Dendritic cell treated with granulocyte-macrophage colony-stimulating factor and Interleukin-4, amounts not matched to agents 40 ng/mL and 50 ng/mL, for 4 days (primary cell): ENCODE results near the gene ATF6.
A peak's percentile ranks its signal among the peaks of the same experiment; 100 is the strongest.

Source experiments
- H3K27ac Mint-ChIP-seq: one replicate; pipeline ENCODE4 v1.8.0; 2022; ENCODE audit warnings: mild to moderate bottlenecking, mixed read lengths
- H3K27me3 Mint-ChIP-seq: one replicate; pipeline ENCODE4 v1.8.0; 2022; ENCODE audit warnings: mild to moderate bottlenecking, mixed read lengths
- H3K36me3 Mint-ChIP-seq: one replicate; pipeline ENCODE4 v1.8.0; 2022; ENCODE audit warnings: low read depth, mixed read lengths
- H3K4me1 Mint-ChIP-seq: one replicate; pipeline ENCODE4 v1.8.0; 2022; ENCODE audit warnings: low read depth, mixed read lengths
- H3K4me3 Mint-ChIP-seq: one replicate; pipeline ENCODE4 v1.8.0; 2022; ENCODE audit warnings: mild to moderate bottlenecking, moderate library complexity, mixed read lengths
- H3K9me3 Mint-ChIP-seq: one replicate; pipeline ENCODE4 v1.8.0; 2022; ENCODE audit warnings: mixed read lengths
- intact Hi-C: fragments of 100-400 bp; cut with micrococcal nuclease; formaldehyde crosslinking; loops from one replicate; pipeline ENCODE4 v1.15.0; 2022

The ATF6 gene

GRCh38 chr1:161919229-161919628 lies 153.1 kb downstream of the ATF6 start:
- peaks cover 33% of the 10 kb centered on the region for H3K36me3 Mint-ChIP-seq
- no peaks in the 10 kb centered on the region for H3K9me3 Mint-ChIP-seq
- peaks cover 6% of the 10 kb centered on the region for H3K4me1 Mint-ChIP-seq
- H3K4me3 Mint-ChIP-seq = no peak overlapping the region
- H3K27me3 Mint-ChIP-seq = no peaks in the 10 kb centered on the region
- intact Hi-C loops = no loop called here
- H3K27ac Mint-ChIP-seq = no peak overlapping the region

- Mint-ChIP-seq H3K27ac (no peak overlapping the region), H3K36me3 (peaks cover 44% of the 10 kb centered on the region), H3K9me3 (no peaks in the 10 kb centered on the region), H3K27me3 (no peaks in the 10 kb centered on the region), H3K4me3 (no peak overlapping the region), H3K4me1 (peaks cover 6% of the 10 kb centered on the region)
- intact Hi-C loops = no loop called here
These were observed 155.4 kb downstream of the ATF6 start for GRCh38 chr1:161921491-161921890.

GRCh38 chr1:161921990-161922389 lies 155.9 kb downstream of the ATF6 start:
- Mint-ChIP-seq H3K4me3 (no peak overlapping the region), H3K27ac (no peak overlapping the region), H3K9me3 (no peaks in the 10 kb centered on the region), H3K4me1 (peaks cover 6% of the 10 kb centered on the region), H3K36me3 (peaks cover 44% of the 10 kb centered on the region), H3K27me3 (no peaks in the 10 kb centered on the region)
- intact Hi-C loops = no loop called here

- no peaks in the 10 kb centered on the region for H3K9me3 Mint-ChIP-seq
These were observed 161.9 kb downstream of the ATF6 start for GRCh38 chr1:161928056-161928455.

GRCh38 chr1:161929137-161929536 lies 163.0 kb downstream of the ATF6 start:
- intact Hi-C loops = no loop called here
- H3K27me3 Mint-ChIP-seq = no peaks in the 10 kb centered on the region
- no peaks in the 10 kb centered on the region for H3K9me3 Mint-ChIP-seq
- no peak overlapping the region for H3K27ac Mint-ChIP-seq
- peaks cover 14% of the 10 kb centered on the region for H3K4me1 Mint-ChIP-seq
- peaks cover 12% of the 10 kb centered on the region for H3K36me3 Mint-ChIP-seq
- H3K4me3 Mint-ChIP-seq = no peak overlapping the region

More at GRCh38 chr1:161928056-161928455, 161.9 kb downstream of the ATF6 start:
- H3K36me3 Mint-ChIP-seq = peaks cover 21% of the 10 kb centered on the region
- no peak overlapping the region for H3K4me3 Mint-ChIP-seq
- H3K27me3 Mint-ChIP-seq = no peaks in the 10 kb centered on the region
- intact Hi-C loops = no loop called here
- peaks cover 5% of the 10 kb centered on the region for H3K4me1 Mint-ChIP-seq
- no peak overlapping the region for H3K27ac Mint-ChIP-seq

- intact Hi-C loops = no loop called here
- no peaks in the 10 kb centered on the region for H3K27me3 Mint-ChIP-seq
- no peaks in the 10 kb centered on the region for H3K9me3 Mint-ChIP-seq
- H3K4me3 Mint-ChIP-seq = no peak overlapping the region
- H3K4me1 Mint-ChIP-seq = peaks cover 20% of the 10 kb centered on the region
- H3K27ac Mint-ChIP-seq = no peak overlapping the region
- peaks cover 11% of the 10 kb centered on the region for H3K36me3 Mint-ChIP-seq
These were observed 163.9 kb downstream of the ATF6 start for GRCh38 chr1:161930064-161930463.

GRCh38 chr1:161932668-161933067 lies 166.5 kb downstream of the ATF6 start:
- Mint-ChIP-seq H3K4me3 (no peak overlapping the region), H3K36me3 (no peaks in the 10 kb centered on the region), H3K27ac (no peak overlapping the region), H3K9me3 (no peaks in the 10 kb centered on the region), H3K27me3 (no peaks in the 10 kb centered on the region), H3K4me1 (peaks cover 20% of the 10 kb centered on the region)
- intact Hi-C loops = no loop called here

- no peak overlapping the region for H3K4me3 Mint-ChIP-seq
- no peaks in the 10 kb centered on the region for H3K9me3 Mint-ChIP-seq
- no peaks in the 10 kb centered on the region for H3K36me3 Mint-ChIP-seq
- H3K4me1 Mint-ChIP-seq = peaks cover 20% of the 10 kb centered on the region
- H3K27ac Mint-ChIP-seq = peak overlapping the region; percentile 13
- intact Hi-C loops = no loop called here
- no peaks in the 10 kb centered on the region for H3K27me3 Mint-ChIP-seq
These were observed 167.8 kb downstream of the ATF6 start for GRCh38 chr1:161933592-161934588.

- H3K36me3 Mint-ChIP-seq = no peaks in the 10 kb centered on the region
- no peaks in the 10 kb centered on the region for H3K9me3 Mint-ChIP-seq
These were observed 169.1 kb downstream of the ATF6 start for GRCh38 chr1:161935264-161935663.

GRCh38 chr1:161936786-161937185 lies 170.7 kb downstream of the ATF6 start:
- Mint-ChIP-seq H3K9me3 (no peaks in the 10 kb centered on the region), H3K27ac (no peak overlapping the region), H3K4me3 (no peak overlapping the region), H3K4me1 (peaks cover 20% of the 10 kb centered on the region), H3K27me3 (no peaks in the 10 kb centered on the region), H3K36me3 (peaks cover 9% of the 10 kb centered on the region)
- intact Hi-C loops = no loop called here

More at GRCh38 chr1:161935264-161935663, 169.1 kb downstream of the ATF6 start:
- no peaks in the 10 kb centered on the region for H3K27me3 Mint-ChIP-seq
- intact Hi-C loops = no loop called here
- no peak overlapping the region for H3K4me3 Mint-ChIP-seq
- H3K4me1 Mint-ChIP-seq = peaks cover 20% of the 10 kb centered on the region
- H3K27ac Mint-ChIP-seq = no peak overlapping the region

GRCh38 chr1:161940866-161941591 lies 174.9 kb downstream of the ATF6 start:
- H3K27me3 Mint-ChIP-seq = no peaks in the 10 kb centered on the region
- no peak overlapping the region for H3K27ac Mint-ChIP-seq

GRCh38 chr1:161941726-161942436 lies 175.8 kb downstream of the ATF6 start:
- intact Hi-C loops = no loop called here
- no peak overlapping the region for H3K4me3 Mint-ChIP-seq

More at GRCh38 chr1:161940866-161941591, 174.9 kb downstream of the ATF6 start:
- Mint-ChIP-seq H3K9me3 (no peaks in the 10 kb centered on the region), H3K36me3 (peaks cover 47% of the 10 kb centered on the region), H3K4me3 (no peak overlapping the region), H3K4me1 (no peaks in the 10 kb centered on the region)
- intact Hi-C loops = no loop called here

GRCh38 chr1:161943737-161944136 lies 177.6 kb downstream of the ATF6 start:
- Mint-ChIP-seq H3K9me3 (no peaks in the 10 kb centered on the region), H3K36me3 (peaks cover 57% of the 10 kb centered on the region), H3K4me1 (peaks cover 5% of the 10 kb centered on the region), H3K27ac (no peak overlapping the region), H3K4me3 (no peak overlapping the region), H3K27me3 (no peaks in the 10 kb centered on the region)
- intact Hi-C loops = no loop called here

More at GRCh38 chr1:161941726-161942436, 175.8 kb downstream of the ATF6 start:
- H3K27me3 Mint-ChIP-seq = no peaks in the 10 kb centered on the region
- H3K36me3 Mint-ChIP-seq = peaks cover 52% of the 10 kb centered on the region
- H3K4me1 Mint-ChIP-seq = peaks cover 1% of the 10 kb centered on the region
- no peak overlapping the region for H3K27ac Mint-ChIP-seq
- no peaks in the 10 kb centered on the region for H3K9me3 Mint-ChIP-seq
